Measurements from ENCODE around the gene NR5A1.

Gene NR5A1

GRCh38 chr9:124456341-124457078, 50.7 kb downstream of the NR5A1 start:
- DNase-seq, result no peak

GRCh38 chr9:124455820-124456219, 51.4 kb downstream of the NR5A1 start:
- DNase-seq, result no peak

- no peak for DNase-seq
Measured at GRCh38 chr9:124454791-124455443, 52.3 kb downstream of the NR5A1 start.

- no peak for DNase-seq
Measured at GRCh38 chr9:124454296-124454695, 52.9 kb downstream of the NR5A1 start.

- DNase-seq, result no peak
Measured at GRCh38 chr9:124453586-124454191, 53.5 kb downstream of the NR5A1 start.

GRCh38 chr9:124452841-124453585, 54.2 kb downstream of the NR5A1 start:
- DNase-seq, result no peak

- DNase-seq, result no peak
Measured at GRCh38 chr9:124452326-124452725, 54.9 kb downstream of the NR5A1 start.

GRCh38 chr9:124450931-124451661, 56.1 kb downstream of the NR5A1 start:
- DNase-seq, result no peak

- no peak for DNase-seq
Measured at GRCh38 chr9:124450241-124450924, 56.8 kb downstream of the NR5A1 start, which contains the start of gene ADGRD2. Gene ADGRD2 (plus strand): TSS chr9:124450451. CDS start chr9:124451667, 1,216 bp downstream.

GRCh38 chr9:124449381-124450151, 57.6 kb downstream of the NR5A1 start:
- DNase-seq, result no peak

- DNase-seq, result no peak
Measured at GRCh38 chr9:124448019-124448418, 59.2 kb downstream of the NR5A1 start.

- no peak for DNase-seq
Measured at GRCh38 chr9:124447297-124447661, 59.9 kb downstream of the NR5A1 start.

GRCh38 chr9:124444166-124444565, 63.0 kb downstream of the NR5A1 start:
- no peak for DNase-seq

- DNase-seq, result no peak
Measured at GRCh38 chr9:124443625-124444024, 63.6 kb downstream of the NR5A1 start.

GRCh38 chr9:124442826-124443225, 64.4 kb downstream of the NR5A1 start:
- DNase-seq, result no peak

- no peak for DNase-seq
Measured at GRCh38 chr9:124442379-124442778, 64.8 kb downstream of the NR5A1 start.

GRCh38 chr9:124441291-124441690, 65.9 kb downstream of the NR5A1 start:
- DNase-seq, result no peak

- no peak for DNase-seq
Measured at GRCh38 chr9:124440786-124441185, 66.4 kb downstream of the NR5A1 start.

- no peak for DNase-seq
Measured at GRCh38 chr9:124439686-124440243, 67.4 kb downstream of the NR5A1 start.

- no peak for DNase-seq
Measured at GRCh38 chr9:124439086-124439485, 68.1 kb downstream of the NR5A1 start.

- DNase-seq, result no peak
Measured at GRCh38 chr9:124438091-124438490, 69.1 kb downstream of the NR5A1 start.
